ENCODE measurements around the gene ACP5.
"Not testable (repeated sequence)": the region's sequence is repeated elsewhere in the genome, so short reads cannot be mapped to it uniquely, and the experiment has no call there.

The ACP5 gene

GRCh38 chr19:11574689-11575088, 2.8 kb downstream of the ACP5 start:
- no peak for TF ChIP-seq CTCF (IDR thresholded peaks at IDR 0.05; ENCODE audit: low read depth, low read length, missing control alignments)
- Histone ChIP-seq H3K27me3 (replicated peaks) (no peaks in the 10 kb centered on the region), H3K4me3 (ENCODE audit: low read depth, low read length) (no peak overlapping the region), H3K27ac (no peak overlapping the region), H3K36me3 (replicated peaks) (no peaks in the 10 kb centered on the region)
- in situ Hi-C loops (cut with HindIII; ENCODE audit: low pct_ligation_motif_present, low sequenced_read_pairs): no loop called here
- DNase-seq: no peak

- H3K36me3 ChIP-seq (replicated peaks); H3K27ac ChIP-seq; DNase-seq; H3K4me3 ChIP-seq (ENCODE audit: low read depth, low read length); in situ Hi-C loops (cut with HindIII; ENCODE audit: low pct_ligation_motif_present, low sequenced_read_pairs); H3K27me3 ChIP-seq (replicated peaks): not testable (repeated sequence)
Observed at GRCh38 chr19:11573763-11574162, 3.7 kb downstream of the ACP5 start.

DNA sequence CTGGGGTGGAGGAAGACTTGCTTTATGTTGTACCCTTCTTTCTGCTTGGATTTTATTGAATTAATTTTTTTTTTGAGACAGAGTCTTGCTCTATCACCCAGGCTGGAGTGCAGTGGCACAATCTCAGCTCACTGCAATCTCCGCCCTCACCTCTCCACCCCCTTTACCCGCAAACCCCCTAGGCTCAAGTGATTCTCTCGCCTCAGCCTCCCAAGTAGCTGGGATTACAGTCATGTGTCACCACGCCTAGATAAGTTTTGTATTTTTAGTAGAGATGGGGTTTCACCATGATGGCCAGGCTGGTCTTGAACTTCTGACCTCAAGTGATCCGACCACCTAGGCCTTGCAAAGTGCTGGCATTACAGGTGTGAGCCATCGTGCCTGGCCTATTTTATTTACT, 4.1 kb downstream of the ACP5 start:
- in situ Hi-C loops (cut with HindIII; ENCODE audit: low pct_ligation_motif_present, low sequenced_read_pairs); H3K4me3 ChIP-seq (ENCODE audit: low read depth, low read length); H3K27me3 ChIP-seq (replicated peaks); DNase-seq; H3K27ac ChIP-seq; H3K36me3 ChIP-seq (replicated peaks): not testable (repeated sequence)

- H3K4me3 ChIP-seq (ENCODE audit: low read depth, low read length): no peak overlapping the region
- TF ChIP-seq CTCF (IDR thresholded peaks at IDR 0.05; ENCODE audit: low read depth, low read length, missing control alignments): no peak
- no peaks in the 10 kb centered on the region for H3K36me3 ChIP-seq (replicated peaks)
- in situ Hi-C loops (cut with HindIII; ENCODE audit: low pct_ligation_motif_present, low sequenced_read_pairs): no loop called here
- no peak overlapping the region for H3K27ac ChIP-seq
- no peaks in the 10 kb centered on the region for H3K27me3 ChIP-seq (replicated peaks)
- no peak for DNase-seq
Observed at GRCh38 chr19:11570039-11570462, 7.4 kb downstream of the ACP5 start.

GRCh38 chr19:11566164-11566563, 11.3 kb downstream of the ACP5 start:
- no peaks in the 10 kb centered on the region for H3K36me3 ChIP-seq (replicated peaks)
- no peak for DNase-seq
- H3K27me3 ChIP-seq (replicated peaks): no peaks in the 10 kb centered on the region
- no peak overlapping the region for H3K27ac ChIP-seq
- no peak for TF ChIP-seq CTCF (IDR thresholded peaks at IDR 0.05; ENCODE audit: low read depth, low read length, missing control alignments)
- H3K4me3 ChIP-seq (ENCODE audit: low read depth, low read length): no peak overlapping the region
- in situ Hi-C loops (cut with HindIII; ENCODE audit: low pct_ligation_motif_present, low sequenced_read_pairs): no loop called here

- DNase-seq; H3K27me3 ChIP-seq (replicated peaks); in situ Hi-C loops (cut with HindIII; ENCODE audit: low pct_ligation_motif_present, low sequenced_read_pairs); H3K4me3 ChIP-seq (ENCODE audit: low read depth, low read length); H3K36me3 ChIP-seq (replicated peaks); H3K27ac ChIP-seq: not testable (repeated sequence)
Observed at GRCh38 chr19:11565649-11565980, 11.8 kb downstream of the ACP5 start.

- H3K27ac ChIP-seq; DNase-seq; H3K36me3 ChIP-seq (replicated peaks); H3K4me3 ChIP-seq (ENCODE audit: low read depth, low read length); H3K27me3 ChIP-seq (replicated peaks); in situ Hi-C loops (cut with HindIII; ENCODE audit: low pct_ligation_motif_present, low sequenced_read_pairs): not testable (repeated sequence)
Observed at GRCh38 chr19:11564082-11564807, 13.2 kb downstream of the ACP5 start.

DNA sequence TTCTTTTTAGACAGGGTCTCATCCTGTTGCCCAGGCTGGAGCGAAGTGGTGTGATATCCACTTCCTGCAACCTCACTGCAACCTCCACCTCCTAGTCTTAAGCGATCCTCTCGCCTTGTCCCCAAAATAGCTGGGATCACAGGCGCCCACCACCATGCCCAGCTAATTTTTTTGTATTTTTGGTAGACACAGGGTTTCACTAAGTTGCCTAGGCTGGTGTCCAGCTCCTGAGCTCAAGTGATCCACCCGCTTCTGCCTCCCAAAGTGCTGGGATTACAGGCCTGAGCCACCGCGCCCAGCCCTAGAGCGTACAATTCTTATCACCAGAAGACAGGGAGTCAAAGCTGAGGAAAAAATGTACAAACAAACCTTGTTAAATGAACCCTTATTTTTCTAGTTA, 13.9 kb downstream of the ACP5 start:
- in situ Hi-C loops (cut with HindIII; ENCODE audit: low pct_ligation_motif_present, low sequenced_read_pairs): no loop called here

More for the DNA sequence above, 13.9 kb downstream of the ACP5 start:
- TF ChIP-seq CTCF (IDR thresholded peaks at IDR 0.05; ENCODE audit: low read depth, low read length, missing control alignments): no peak
- Histone ChIP-seq H3K27ac (no peak overlapping the region), H3K27me3 (replicated peaks) (no peaks in the 10 kb centered on the region), H3K4me3 (ENCODE audit: low read depth, low read length) (no peak overlapping the region), H3K36me3 (replicated peaks) (no peaks in the 10 kb centered on the region)
- DNase-seq: no peak

Data from brain microvascular endothelial cell (primary cell).